HEK293T (cell line): ENCODE data around the gene NUMB.

Experiments
- CTCF ChIA-PET: fragments of 350-600 bp; formaldehyde crosslinking; extraction: SDS; loops from one replicate; lab custom pipeline; 2021; ENCODE audit warnings: antibody characterized with exemption, inconsistent platforms; lab: Yijun Ruan, JAX
- POLR2A ChIA-PET: fragments of 350-600 bp; formaldehyde crosslinking; extraction: SDS; loops from one replicate; lab custom pipeline; 2020; ENCODE audit warnings: antibody characterized with exemption, inconsistent platforms; lab: Yijun Ruan, JAX
- DNase-seq: peaks from one replicate; pipeline ENCODE4 v3.0.0; 2012; ENCODE audit warnings: mixed read lengths; ENCODE audit errors: extremely low spot score
- ARNT ChIP-seq: fragments of 450-650 bp; IDR thresholded peaks from 2 replicates; pipeline ENCODE4 v1.6.1; 2017; ENCODE audit warnings: mild to moderate bottlenecking
- BHLHE40 ChIP-seq: fragments of 450-650 bp; IDR thresholded peaks from 2 replicates; pipeline ENCODE4 v1.6.1; 2016; ENCODE audit warnings: mild to moderate bottlenecking, moderate library complexity, borderline replicate concordance
- CTBP1 ChIP-seq: fragments of 450-650 bp; IDR thresholded peaks from 2 replicates; pipeline ENCODE4 v1.6.1; 2016; ENCODE audit warnings: borderline replicate concordance
- ELF4 ChIP-seq: fragments of 450-650 bp; IDR thresholded peaks from 2 replicates; pipeline ENCODE4 v1.6.1; 2017; ENCODE audit warnings: antibody characterized with exemption
- FOXA1 ChIP-seq: fragments of 450-650 bp; IDR thresholded peaks from 2 replicates; pipeline ENCODE4 v1.6.1; 2016; ENCODE audit warnings: mild to moderate bottlenecking
- FOXK2 ChIP-seq: fragments of 450-650 bp; IDR thresholded peaks from 2 replicates; pipeline ENCODE4 v1.6.1; 2016; ENCODE audit warnings: mild to moderate bottlenecking
- FOXM1 ChIP-seq: fragments of 450-650 bp; IDR thresholded peaks from 2 replicates; pipeline ENCODE4 v1.6.1; 2017; ENCODE audit warnings: mild to moderate bottlenecking, borderline replicate concordance
- HDGF ChIP-seq: fragments of 450-650 bp; IDR thresholded peaks from 2 replicates; pipeline ENCODE4 v1.6.1; 2017; ENCODE audit warnings: antibody characterized with exemption, borderline replicate concordance
- L3MBTL2 ChIP-seq: fragments of 450-650 bp; conservative IDR thresholded peaks from 2 replicates; pipeline ENCODE4 v1.6.1; 2016; ENCODE audit warnings: mild to moderate bottlenecking
- LEF1 ChIP-seq: fragments of 450-650 bp; IDR thresholded peaks from 2 replicates; pipeline ENCODE4 v1.6.1; 2017; ENCODE audit warnings: mild to moderate bottlenecking, borderline replicate concordance
- NFRKB ChIP-seq: fragments of 450-650 bp; IDR thresholded peaks from 2 replicates; pipeline ENCODE4 v1.6.1; 2016; ENCODE audit warnings: mild to moderate bottlenecking, moderate library complexity
- SP1 ChIP-seq: fragments of 450-650 bp; IDR thresholded peaks from 2 replicates; pipeline ENCODE4 v1.6.1; 2017
- SUZ12 ChIP-seq: fragments of 450-650 bp; IDR thresholded peaks from 2 replicates; pipeline ENCODE4 v1.6.1; 2016; ENCODE audit warnings: mild to moderate bottlenecking
- TARDBP ChIP-seq: fragments of 450-650 bp; IDR thresholded peaks from 2 replicates; pipeline ENCODE4 v1.6.1; 2016
- ZNF384 ChIP-seq: fragments of 450-650 bp; IDR thresholded peaks from 2 replicates; pipeline ENCODE4 v1.6.1; 2016
- TF ChIP-seq, protein P1 (sequence below): fragments of 450-650 bp; IDR thresholded peaks from 2 replicates; pipeline ENCODE4 v1.6.1; 2016

Gene NUMB

GRCh38 chr14:73339206-73339605, 119.1 kb downstream of the NUMB start:
- DNase-seq: no peak
- POLR2A ChIA-PET: no interaction called here
- CTCF ChIA-PET: no interaction called here
- no peak for TF ChIP-seq L3MBTL2
- no peak for TF ChIP-seq LEF1
- no peak for TF ChIP-seq FOXA1
- TF ChIP-seq ELF4: no peak
- TF ChIP-seq HDGF: no peak

DNA sequence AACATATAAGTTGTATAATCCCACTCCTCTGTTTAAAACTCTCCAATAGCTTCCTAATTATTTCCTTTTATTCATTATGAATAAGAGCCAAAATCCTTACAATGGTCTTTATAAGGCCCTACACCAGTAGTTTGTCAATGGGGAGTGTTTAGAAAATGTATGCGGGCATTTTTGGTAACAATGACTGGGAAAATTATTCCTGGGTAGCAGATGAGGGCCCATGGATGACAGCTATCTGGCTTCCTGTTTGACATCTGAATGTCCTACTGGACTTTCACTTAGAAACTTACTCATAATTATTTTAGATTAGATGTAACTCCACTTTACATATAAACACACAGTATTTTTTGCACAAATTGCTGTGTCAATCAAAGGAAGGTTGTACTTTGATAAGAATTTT, 119.8 kb downstream of the NUMB start:
- CTCF ChIA-PET: no interaction called here
- POLR2A ChIA-PET: interaction anchor here (0.7 kb wide), 1 partner anchor 10 kb away, joined by 3 read pairs; no protein-coding TSS in a partner anchor

GRCh38 chr14:73333031-73333430, 125.3 kb downstream of the NUMB start:
- no peak for TF ChIP-seq ZNF384
- no peak for TF ChIP-seq L3MBTL2
- TF ChIP-seq BHLHE40: no peak
- no peak for TF ChIP-seq CTBP1
- no peak for TF ChIP-seq FOXK2
- TF ChIP-seq, protein P1, sequence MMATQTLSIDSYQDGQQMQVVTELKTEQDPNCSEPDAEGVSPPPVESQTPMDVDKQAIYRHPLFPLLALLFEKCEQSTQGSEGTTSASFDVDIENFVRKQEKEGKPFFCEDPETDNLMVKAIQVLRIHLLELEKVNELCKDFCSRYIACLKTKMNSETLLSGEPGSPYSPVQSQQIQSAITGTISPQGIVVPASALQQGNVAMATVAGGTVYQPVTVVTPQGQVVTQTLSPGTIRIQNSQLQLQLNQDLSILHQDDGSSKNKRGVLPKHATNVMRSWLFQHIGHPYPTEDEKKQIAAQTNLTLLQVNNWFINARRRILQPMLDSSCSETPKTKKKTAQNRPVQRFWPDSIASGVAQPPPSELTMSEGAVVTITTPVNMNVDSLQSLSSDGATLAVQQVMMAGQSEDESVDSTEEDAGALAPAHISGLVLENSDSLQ: no peak
- no peak for TF ChIP-seq LEF1
- TF ChIP-seq TARDBP: no peak
- TF ChIP-seq NFRKB: no peak
- ChIA-PET POLR2A (no interaction called here), CTCF (no interaction called here)
- no peak for DNase-seq

More for the DNA sequence above, 119.8 kb downstream of the NUMB start:
- no peak for TF ChIP-seq SUZ12
- no peak for TF ChIP-seq ZNF384
- no peak for TF ChIP-seq ARNT
- no peak for TF ChIP-seq FOXM1
- no peak for TF ChIP-seq SP1
- no peak for TF ChIP-seq LEF1
- no peak for TF ChIP-seq CTBP1
- TF ChIP-seq HDGF: no peak
- TF ChIP-seq NFRKB: no peak
- TF ChIP-seq ELF4: no peak
- TF ChIP-seq TARDBP: no peak
- DNase-seq: no peak

DNA sequence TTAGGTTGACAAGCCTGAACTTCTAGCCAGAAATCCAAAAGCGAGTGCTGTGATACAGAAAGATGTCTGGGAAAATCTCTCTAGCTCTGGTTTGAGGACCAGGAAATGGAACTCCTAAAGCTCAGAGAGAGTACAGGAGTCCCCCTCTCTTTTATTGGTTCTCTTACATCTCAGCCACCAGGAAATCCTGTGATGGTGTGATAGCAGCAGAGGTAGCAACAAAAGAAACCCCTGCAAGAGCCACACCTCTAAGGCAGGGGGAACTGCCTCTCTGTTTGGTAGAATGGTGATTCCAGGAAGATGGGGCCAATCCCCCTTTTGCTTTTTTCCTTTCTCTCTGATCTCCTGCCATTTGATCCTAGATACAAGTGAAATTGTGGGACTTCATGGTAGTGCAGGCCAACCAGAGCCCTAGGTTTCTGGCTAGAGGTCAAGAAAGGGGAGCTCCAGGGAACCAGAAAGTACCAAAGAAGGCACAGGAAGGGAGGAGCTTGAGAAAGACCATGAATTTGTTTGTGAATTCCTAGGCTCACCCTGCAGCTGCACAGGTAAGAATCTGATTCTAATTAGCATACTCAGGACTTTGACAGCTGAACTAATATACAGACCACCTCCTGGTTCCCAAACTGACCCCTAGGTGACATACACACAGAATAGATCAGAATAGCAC, 132.6 kb downstream of the NUMB start:
- no peak for TF ChIP-seq FOXM1
- TF ChIP-seq FOXA1: no peak
- ChIA-PET POLR2A (no interaction called here), CTCF (no interaction called here)
- DNase-seq: no peak

DNA sequence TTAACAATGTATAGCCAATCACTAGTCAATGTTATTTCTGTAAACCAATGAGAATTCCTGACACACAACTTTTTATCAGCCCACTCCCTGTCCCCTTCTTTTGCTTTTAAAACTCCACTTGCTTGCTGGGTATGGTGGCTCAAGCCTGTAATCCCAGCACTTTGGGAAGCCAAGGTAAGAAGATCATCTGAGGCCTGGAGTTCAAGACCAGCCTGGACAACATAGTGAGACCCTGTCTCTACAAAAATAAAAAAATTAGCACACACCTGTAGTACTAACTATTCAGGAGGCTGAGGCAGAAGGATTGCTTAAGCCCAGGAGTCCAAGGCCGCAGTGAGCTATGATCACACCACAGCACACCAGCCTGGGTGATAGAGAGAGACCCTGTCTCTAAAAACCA, 133.3 kb downstream of the NUMB start:
- POLR2A ChIA-PET: no interaction called here

GRCh38 chr14:73324533-73324932, 133.8 kb downstream of the NUMB start:
- CTCF ChIA-PET: no interaction called here
- TF ChIP-seq FOXM1: no peak
- TF ChIP-seq NFRKB: no peak
- TF ChIP-seq FOXA1: no peak
- no peak for TF ChIP-seq HDGF
- TF ChIP-seq BHLHE40: no peak
- TF ChIP-seq SUZ12: no peak
- POLR2A ChIA-PET: no interaction called here
- no peak for DNase-seq

More for the DNA sequence above, 133.3 kb downstream of the NUMB start:
- CTCF ChIA-PET: no interaction called here
- no peak for DNase-seq
- TF ChIP-seq NFRKB (no peak), BHLHE40 (no peak), FOXM1 (no peak), FOXK2 (no peak), LEF1 (no peak)
- TF ChIP-seq, protein P1: no peak

GRCh38 chr14:73323896-73324399, 134.4 kb downstream of the NUMB start:
- ChIA-PET POLR2A (no interaction called here), CTCF (interaction anchor here (0.9 kb wide), 1 partner anchor 591 kb away, joined by 3 read pairs; no protein-coding TSS in a partner anchor)
- no peak for DNase-seq
- TF ChIP-seq ARNT (no peak), L3MBTL2 (no peak)
- TF ChIP-seq, protein P1: peak; percentile 84
